Mucosa of stomach (tissue), 1 donor: ENCODE results near the gene KRTAP19-5.
"Not testable (repeated sequence)": the region's sequence is repeated elsewhere in the genome, so short reads cannot be mapped to it uniquely, and the experiment has no call there.

ENCODE experiments used
- H3K27me3 ChIP-seq: one replicate; pipeline ENCODE4 v1.7.0; 2013; ENCODE audit warnings: mild to moderate bottlenecking, low read length; ENCODE audit not compliant: control insufficient read depth, insufficient read depth
- H3K36me3 ChIP-seq: one replicate; pipeline ENCODE4 v1.7.0; 2013; ENCODE audit warnings: low read length; ENCODE audit not compliant: control insufficient read depth, insufficient read depth
- H3K4me1 ChIP-seq: one replicate; pipeline ENCODE4 v1.7.0; 2013; ENCODE audit warnings: mild to moderate bottlenecking, low read length; ENCODE audit not compliant: control insufficient read depth, insufficient read depth
- H3K4me3 ChIP-seq: one replicate; pipeline ENCODE4 v1.7.0; 2013; ENCODE audit warnings: low read length
- H3K9ac ChIP-seq: one replicate; pipeline ENCODE4 v1.7.0; 2013; ENCODE audit warnings: mild to moderate bottlenecking, low read length, moderate library complexity
- H3K9me3 ChIP-seq: one replicate; pipeline ENCODE4 v1.7.0; 2013; ENCODE audit warnings: mild to moderate bottlenecking, low read length, moderate library complexity; ENCODE audit not compliant: control insufficient read depth
- donor health status: Pancreatic carcinoma.

The KRTAP19-5 gene

DNA sequence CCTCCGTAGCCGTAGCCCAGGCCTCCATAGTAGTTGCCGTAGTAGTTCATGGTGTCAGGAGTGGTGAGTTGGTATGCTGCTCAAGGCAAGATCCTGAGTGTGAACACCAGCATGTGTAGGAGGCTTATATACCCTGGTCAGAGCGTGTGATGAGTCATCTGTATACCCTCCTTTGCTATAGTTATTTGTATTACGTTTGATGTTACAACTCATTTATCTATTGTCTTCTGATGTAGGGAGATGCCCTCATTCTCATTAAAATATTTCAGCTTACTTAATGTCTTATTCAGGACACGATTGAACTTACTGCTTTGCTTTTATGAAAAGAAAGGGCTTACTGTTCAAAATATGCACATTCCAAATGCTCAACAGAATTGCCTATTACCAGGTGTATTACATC, at the start of gene KRTAP19-5:
Gene KRTAP19-5, minus strand, starts transcription at position 101 of the 400 bp plus-strand sequence. Its CDS starts 51 bp downstream, at position 50.
- Histone ChIP-seq H3K4me3 (no peak within 1 kb of the TSS), H3K36me3 (no peaks in the 10 kb centered on the region), H3K4me1 (no peaks in the 10 kb centered on the region), H3K27me3 (no peaks in the 10 kb centered on the region), H3K9ac (no peak within 1 kb of the TSS), H3K9me3 (no peaks in the 10 kb centered on the region)

DNA sequence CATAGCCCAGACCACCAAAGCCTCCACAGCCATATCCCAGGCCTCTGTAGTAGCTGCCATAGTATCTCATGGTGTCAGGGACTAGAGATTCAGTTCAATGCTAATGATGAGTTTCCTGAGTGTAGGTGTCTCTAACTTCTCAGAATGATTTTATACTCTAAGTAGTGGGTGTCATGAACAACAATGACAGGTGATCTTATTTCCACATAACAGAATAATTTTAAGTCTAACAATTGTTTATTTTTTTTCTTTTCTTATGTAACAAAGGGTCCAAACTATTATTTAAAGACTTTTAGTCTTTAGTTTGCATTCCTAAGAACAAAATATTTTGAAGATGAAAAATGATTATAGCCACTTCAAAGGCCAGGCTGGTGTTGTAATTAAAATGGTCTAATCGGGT, 39.8 kb upstream of the KRTAP19-5 start, which contains the start of gene KRTAP19-6:
Gene KRTAP19-6, minus strand, starts transcription at position 101 of the 400 bp plus-strand sequence. Its CDS starts 31 bp downstream, at position 70.
- Histone ChIP-seq H3K36me3 (no peaks in the 10 kb centered on the region), H3K9me3 (no peaks in the 10 kb centered on the region), H3K4me3 (no peak within 1 kb of the TSS), H3K27me3 (no peaks in the 10 kb centered on the region), H3K9ac (no peak within 1 kb of the TSS), H3K4me1 (no peaks in the 10 kb centered on the region)

DNA sequence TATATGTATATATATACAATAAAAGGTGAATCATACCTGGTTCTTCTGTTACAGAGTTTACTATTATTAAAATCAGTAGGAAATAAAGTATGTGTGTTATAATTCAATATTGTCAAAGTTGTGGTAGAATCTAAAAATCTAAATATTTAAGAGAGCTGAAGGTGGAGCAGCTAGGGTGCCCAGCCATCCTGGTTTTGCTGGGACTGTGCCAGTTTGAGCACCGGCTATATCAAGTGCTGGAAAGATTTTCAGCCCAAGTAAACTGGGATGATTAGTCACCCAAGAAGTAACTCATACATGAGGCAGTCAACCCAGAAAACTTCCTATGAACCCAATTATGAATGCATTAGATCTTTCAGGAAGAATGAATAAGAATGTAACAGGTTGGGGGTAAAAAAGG, 16.9 kb upstream of the KRTAP19-5 start:
- Histone ChIP-seq H3K4me1 (no peaks in the 10 kb centered on the region), H3K9me3 (no peaks in the 10 kb centered on the region), H3K9ac (no peak overlapping the region), H3K36me3 (no peaks in the 10 kb centered on the region), H3K27me3 (no peaks in the 10 kb centered on the region), H3K4me3 (no peak overlapping the region)

DNA sequence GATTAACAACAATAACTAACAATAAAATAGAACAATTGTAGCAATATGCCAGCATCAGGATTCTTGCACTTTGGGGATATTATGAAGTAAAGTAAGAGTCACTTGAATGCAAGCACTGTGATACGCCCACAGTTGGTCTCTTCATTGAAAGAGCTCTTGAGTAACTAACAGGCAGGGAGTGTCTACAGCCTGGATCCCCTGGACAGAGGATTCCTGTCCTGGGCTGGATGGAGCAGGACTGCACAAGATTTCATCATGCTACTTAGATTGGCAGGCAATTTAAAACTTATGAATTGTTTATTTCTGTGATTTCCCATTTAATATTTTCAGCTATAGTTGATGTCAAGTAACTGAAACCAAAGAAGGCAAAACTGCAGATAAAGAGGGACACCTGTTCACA, 13.7 kb upstream of the KRTAP19-5 start:
- no peaks in the 10 kb centered on the region for H3K27me3 ChIP-seq
- H3K4me3 ChIP-seq = no peak overlapping the region
- H3K9ac ChIP-seq = no peak overlapping the region
- H3K9me3 ChIP-seq = no peaks in the 10 kb centered on the region
- H3K36me3 ChIP-seq = no peaks in the 10 kb centered on the region
- no peaks in the 10 kb centered on the region for H3K4me1 ChIP-seq

DNA sequence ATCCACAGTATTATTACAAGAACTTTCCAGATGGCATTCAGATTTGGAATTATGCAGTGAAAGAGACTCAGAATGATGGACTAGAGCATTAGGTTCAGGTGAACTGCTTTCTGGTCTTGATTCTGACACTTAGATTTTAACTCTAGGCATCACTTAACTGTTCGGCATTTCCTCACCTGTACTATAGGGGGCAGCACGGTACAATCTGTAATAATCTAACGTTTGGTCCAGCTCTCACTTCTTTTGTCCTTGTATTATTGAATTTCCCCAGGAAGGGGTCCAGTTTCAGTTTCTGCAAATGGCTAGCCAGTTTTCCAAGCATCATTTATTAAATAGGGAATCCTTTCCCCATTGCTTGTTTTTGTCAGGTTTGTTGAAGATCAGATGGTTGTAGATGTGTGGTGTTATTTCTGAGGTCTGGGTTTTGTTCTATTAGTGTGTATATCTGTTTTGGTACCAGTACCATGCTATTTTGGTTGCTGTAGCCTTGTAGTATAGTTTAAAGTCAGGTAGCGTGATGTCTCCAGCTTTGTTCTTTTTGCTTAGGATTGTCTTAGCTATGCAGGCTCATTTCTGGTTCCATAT, 3.8 kb upstream of the KRTAP19-5 start:
- not testable (repeated sequence) for H3K9me3 ChIP-seq, H3K36me3 ChIP-seq, H3K27me3 ChIP-seq

DNA sequence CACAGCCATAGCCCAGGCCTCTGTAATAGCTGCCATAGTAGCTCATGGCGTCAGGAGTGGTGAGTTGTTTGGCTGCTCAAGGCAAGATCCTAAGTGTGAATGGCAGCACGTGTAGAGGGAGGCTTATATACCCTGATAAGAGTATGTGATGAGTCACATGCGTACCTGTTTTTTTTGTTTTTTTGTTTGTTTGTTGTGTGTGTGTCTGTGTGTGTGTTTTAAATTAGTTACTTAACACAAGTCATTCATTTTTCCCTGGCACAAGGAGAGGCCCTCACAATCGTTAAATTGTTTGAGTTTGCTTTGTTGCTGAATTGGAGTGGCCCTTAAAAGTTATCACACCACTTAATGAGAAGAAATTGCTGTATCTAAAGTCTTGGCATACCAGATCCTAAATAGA, 4.9 kb downstream of the KRTAP19-5 start, which contains the start of gene KRTAP19-4:
Gene KRTAP19-4, minus strand, starts transcription at position 101 of the 400 bp plus-strand sequence. Its CDS starts 55 bp downstream, at position 46.
- no peaks in the 10 kb centered on the region for H3K4me1 ChIP-seq
- no peaks in the 10 kb centered on the region for H3K36me3 ChIP-seq
- H3K4me3 ChIP-seq = no peak within 1 kb of the TSS
- H3K9me3 ChIP-seq = no peaks in the 10 kb centered on the region
- H3K27me3 ChIP-seq = no peaks in the 10 kb centered on the region
- no peak within 1 kb of the TSS for H3K9ac ChIP-seq

More for the DNA sequence above, 3.8 kb upstream of the KRTAP19-5 start:
- H3K4me3 ChIP-seq, H3K4me1 ChIP-seq, H3K9ac ChIP-seq: not testable (repeated sequence)

DNA sequence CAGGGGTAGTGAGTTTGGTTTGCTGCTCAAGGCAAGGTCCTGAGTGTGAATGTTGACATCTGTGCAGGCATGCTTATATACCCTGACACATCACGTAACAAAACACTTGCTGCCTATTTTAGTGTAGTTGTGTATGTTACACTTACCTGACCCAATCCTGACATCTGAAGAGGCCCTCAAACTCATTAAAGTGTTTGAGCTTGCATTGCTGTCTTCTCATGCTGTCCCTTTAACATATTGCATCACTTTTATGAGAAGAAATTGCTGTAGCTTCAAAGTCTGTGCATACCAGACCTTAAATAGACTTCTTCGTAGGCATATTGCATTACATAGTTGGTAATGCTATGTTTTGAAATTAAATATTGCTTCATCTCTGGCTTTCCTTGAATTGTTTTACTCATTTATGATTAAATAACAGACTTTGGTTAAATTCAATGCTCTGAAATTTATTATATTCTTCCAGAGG, 9.9 kb downstream of the KRTAP19-5 start, which contains the start of gene KRTAP19-3:
Gene KRTAP19-3, minus strand, starts transcription at position 51 of the 466 bp plus-strand sequence. CDS start 56 bp downstream, outside the sequence.
- Histone ChIP-seq H3K4me1 (no peaks in the 10 kb centered on the region), H3K27me3 (no peaks in the 10 kb centered on the region), H3K9me3 (no peaks in the 10 kb centered on the region), H3K36me3 (no peaks in the 10 kb centered on the region), H3K4me3 (no peak within 1 kb of the TSS), H3K9ac (no peak within 1 kb of the TSS)

DNA sequence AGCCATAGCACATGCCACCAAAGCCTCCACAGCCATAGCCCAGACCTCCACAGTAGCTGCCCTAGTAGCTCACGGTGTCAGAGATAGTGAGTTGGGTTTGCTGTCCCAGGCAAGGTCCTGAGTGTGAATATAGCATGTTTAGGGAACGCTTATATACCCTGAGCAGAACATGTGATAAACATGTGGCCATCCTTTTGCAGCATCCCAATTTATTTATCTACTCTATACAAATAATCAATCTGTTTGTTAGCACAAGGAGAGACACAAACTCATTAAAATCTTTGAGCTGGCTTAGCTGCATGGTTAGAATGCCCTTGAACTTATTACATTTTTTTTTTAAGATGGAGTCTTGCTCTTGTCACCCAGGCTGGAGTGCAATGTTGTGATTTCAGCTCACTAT, 14.6 kb downstream of the KRTAP19-5 start, which contains the start of gene KRTAP19-2:
Gene KRTAP19-2, minus strand, starts transcription at position 101 of the 400 bp plus-strand sequence. Its CDS starts 88 bp downstream, at position 13.
- no peak within 1 kb of the TSS for H3K4me3 ChIP-seq

DNA sequence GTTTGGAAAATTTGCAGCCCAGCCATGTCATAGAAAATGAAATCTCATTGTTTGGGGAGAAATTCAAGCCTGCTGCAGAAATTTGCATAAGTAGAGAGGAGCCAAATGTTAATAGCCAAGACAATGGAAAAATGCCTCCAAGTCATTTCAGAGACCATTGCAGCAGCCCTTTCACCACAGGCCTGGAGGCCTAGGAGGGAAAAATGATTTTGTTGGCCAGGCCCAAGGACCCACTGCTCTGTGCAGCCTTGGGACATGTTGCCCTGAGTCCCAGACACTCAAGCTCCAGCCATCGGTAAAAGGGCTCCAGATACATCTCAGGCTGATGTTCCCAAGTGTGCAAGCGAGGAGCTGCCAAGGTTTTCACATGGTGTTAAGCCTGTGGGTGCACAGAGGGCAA, 15.8 kb downstream of the KRTAP19-5 start:
- Histone ChIP-seq H3K4me3 (no peak overlapping the region), H3K9ac (no peak overlapping the region)

More for the DNA sequence above, 14.6 kb downstream of the KRTAP19-5 start, which contains the start of gene KRTAP19-2:
- Histone ChIP-seq H3K9me3 (no peaks in the 10 kb centered on the region), H3K27me3 (no peaks in the 10 kb centered on the region), H3K4me1 (no peaks in the 10 kb centered on the region), H3K9ac (no peak within 1 kb of the TSS), H3K36me3 (no peaks in the 10 kb centered on the region)

DNA sequence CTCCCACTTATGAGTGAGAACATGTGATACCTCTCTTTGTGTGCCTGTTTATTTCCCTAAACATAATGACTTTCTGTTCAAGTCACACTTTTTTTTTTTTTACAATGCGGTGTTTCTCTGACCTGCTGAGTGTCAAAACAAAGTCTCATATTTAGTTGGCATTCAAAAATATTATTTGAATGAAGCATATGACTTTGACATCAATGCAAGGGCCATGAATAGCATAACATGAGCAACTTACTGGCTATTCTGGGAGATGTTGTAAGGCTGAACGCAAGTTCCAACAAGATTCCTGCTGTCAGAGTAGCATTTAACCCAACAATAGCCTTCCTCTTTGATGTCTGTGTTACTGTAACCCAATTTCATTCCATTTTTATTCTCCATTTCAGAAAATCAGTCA, 19.8 kb downstream of the KRTAP19-5 start:
- Histone ChIP-seq H3K4me3 (no peak overlapping the region), H3K4me1 (no peaks in the 10 kb centered on the region), H3K9ac (no peak overlapping the region), H3K9me3 (no peaks in the 10 kb centered on the region), H3K27me3 (no peaks in the 10 kb centered on the region), H3K36me3 (no peaks in the 10 kb centered on the region)

More for the DNA sequence above, 15.8 kb downstream of the KRTAP19-5 start:
- H3K4me1 ChIP-seq = no peaks in the 10 kb centered on the region
- no peaks in the 10 kb centered on the region for H3K27me3 ChIP-seq
- no peaks in the 10 kb centered on the region for H3K9me3 ChIP-seq
- H3K36me3 ChIP-seq = no peaks in the 10 kb centered on the region

DNA sequence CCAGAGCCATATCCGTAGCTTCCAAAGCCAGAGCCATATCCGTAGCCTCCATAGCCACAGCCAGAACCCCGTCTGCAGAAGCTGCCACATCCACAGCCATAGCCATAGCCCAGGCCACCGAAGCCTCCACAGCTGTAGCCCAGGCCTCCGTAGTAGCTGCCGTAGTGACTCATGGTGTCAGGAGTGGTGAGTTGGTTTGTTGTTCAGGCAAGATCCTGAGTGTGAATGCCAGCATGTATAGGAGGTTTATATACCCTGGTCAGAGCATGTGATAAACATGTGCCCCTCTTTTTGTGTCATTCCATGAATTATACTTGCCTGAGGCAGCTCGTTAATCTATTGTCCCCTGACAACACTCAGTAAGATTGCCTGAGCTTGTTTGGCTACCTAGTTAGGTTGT, 21.8 kb downstream of the KRTAP19-5 start, which contains the start of gene KRTAP19-1:
Gene KRTAP19-1, minus strand, starts transcription at position 223 of the 400 bp plus-strand sequence. Its CDS starts 50 bp downstream, at position 173.
- no peaks in the 10 kb centered on the region for H3K27me3 ChIP-seq
- no peak within 1 kb of the TSS for H3K4me3 ChIP-seq
- no peaks in the 10 kb centered on the region for H3K36me3 ChIP-seq
- H3K9me3 ChIP-seq = no peaks in the 10 kb centered on the region
- no peaks in the 10 kb centered on the region for H3K4me1 ChIP-seq
- no peak within 1 kb of the TSS for H3K9ac ChIP-seq

DNA sequence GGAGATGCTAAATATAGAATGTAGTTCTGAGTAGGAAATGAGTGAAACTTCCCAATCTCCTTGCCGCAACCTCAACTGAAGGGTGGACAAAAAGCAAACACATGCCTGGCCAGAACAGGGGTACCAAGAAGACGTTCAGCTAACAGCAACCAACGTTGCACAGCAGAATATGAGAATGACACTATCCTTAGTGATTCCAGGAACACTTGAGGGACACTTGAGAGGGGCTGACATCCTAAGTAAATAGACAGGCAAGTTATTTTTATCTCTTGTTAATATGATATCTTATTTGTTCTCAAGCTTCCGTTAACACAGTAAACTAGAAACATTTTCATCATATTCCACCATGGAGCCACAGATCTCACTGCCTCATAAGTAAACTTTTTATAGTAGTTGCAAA, 22.7 kb downstream of the KRTAP19-5 start:
- no peaks in the 10 kb centered on the region for H3K9me3 ChIP-seq
- H3K9ac ChIP-seq = no peak overlapping the region
- H3K4me3 ChIP-seq = no peak overlapping the region
- H3K27me3 ChIP-seq = no peaks in the 10 kb centered on the region
- no peaks in the 10 kb centered on the region for H3K4me1 ChIP-seq
- H3K36me3 ChIP-seq = no peaks in the 10 kb centered on the region
